HL-60 (cell line): ENCODE data around the gene ELN.

Source experiments
- GABPA ChIP-seq: IDR thresholded peaks from 2 replicates; pipeline ENCODE4 v1.6.1; 2012; ENCODE audit warnings: low read depth
- POLR2AphosphoS5 ChIP-seq: IDR thresholded peaks from 2 replicates; pipeline ENCODE4 v1.6.1; 2012; ENCODE audit warnings: low read depth
- TF ChIP-seq, protein P1 (sequence below): IDR thresholded peaks from one replicate; pipeline ENCODE4 v1.5.1; 2011; ENCODE audit warnings: low read length, control low read depth, inconsistent platforms; ENCODE audit not compliant: insufficient read depth

DNA sequence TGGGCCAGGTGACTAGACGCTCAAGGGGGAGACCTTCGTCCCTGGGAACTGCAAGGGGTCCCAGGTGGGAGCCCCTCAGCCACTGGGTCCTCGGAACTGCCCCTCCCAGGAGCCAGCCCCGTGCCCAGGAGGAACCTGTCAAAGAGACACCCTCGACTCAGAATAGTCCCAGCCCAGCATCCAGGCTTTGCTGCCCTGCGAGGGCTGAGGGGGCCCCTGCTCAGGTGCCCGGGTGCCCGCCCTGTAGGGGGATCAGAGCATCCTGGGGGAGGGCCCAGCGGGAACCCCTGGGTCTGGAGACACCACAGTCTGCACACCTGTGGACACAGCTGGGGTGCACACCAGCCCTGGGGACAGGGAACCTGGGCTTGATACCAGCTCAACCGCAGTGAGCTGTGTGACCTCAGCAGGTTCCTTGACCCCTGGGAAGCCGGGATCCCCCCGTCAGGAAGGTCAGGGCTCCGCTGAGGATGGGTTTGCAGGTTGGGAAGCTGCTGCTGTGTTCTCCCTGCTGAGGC lies 407 bp downstream of the ELN start:
- TF ChIP-seq, protein P1, sequence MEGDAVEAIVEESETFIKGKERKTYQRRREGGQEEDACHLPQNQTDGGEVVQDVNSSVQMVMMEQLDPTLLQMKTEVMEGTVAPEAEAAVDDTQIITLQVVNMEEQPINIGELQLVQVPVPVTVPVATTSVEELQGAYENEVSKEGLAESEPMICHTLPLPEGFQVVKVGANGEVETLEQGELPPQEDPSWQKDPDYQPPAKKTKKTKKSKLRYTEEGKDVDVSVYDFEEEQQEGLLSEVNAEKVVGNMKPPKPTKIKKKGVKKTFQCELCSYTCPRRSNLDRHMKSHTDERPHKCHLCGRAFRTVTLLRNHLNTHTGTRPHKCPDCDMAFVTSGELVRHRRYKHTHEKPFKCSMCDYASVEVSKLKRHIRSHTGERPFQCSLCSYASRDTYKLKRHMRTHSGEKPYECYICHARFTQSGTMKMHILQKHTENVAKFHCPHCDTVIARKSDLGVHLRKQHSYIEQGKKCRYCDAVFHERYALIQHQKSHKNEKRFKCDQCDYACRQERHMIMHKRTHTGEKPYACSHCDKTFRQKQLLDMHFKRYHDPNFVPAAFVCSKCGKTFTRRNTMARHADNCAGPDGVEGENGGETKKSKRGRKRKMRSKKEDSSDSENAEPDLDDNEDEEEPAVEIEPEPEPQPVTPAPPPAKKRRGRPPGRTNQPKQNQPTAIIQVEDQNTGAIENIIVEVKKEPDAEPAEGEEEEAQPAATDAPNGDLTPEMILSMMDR, result no peak
- TF ChIP-seq POLR2AphosphoS5 (no peak), GABPA (no peak)
